ENCODE data around the gene CDH24. TPM values are rescaled to one million over a fixed set of nuclear protein-coding genes. Genes with fewer than 3 reads are reported as not detected.

Gene CDH24
- total and polyA plus RNA-seq, 2 donors (not counting 1 experiment from before 2014, with no cell fraction given) = 0.96 to 1.0 TPM

DNA sequence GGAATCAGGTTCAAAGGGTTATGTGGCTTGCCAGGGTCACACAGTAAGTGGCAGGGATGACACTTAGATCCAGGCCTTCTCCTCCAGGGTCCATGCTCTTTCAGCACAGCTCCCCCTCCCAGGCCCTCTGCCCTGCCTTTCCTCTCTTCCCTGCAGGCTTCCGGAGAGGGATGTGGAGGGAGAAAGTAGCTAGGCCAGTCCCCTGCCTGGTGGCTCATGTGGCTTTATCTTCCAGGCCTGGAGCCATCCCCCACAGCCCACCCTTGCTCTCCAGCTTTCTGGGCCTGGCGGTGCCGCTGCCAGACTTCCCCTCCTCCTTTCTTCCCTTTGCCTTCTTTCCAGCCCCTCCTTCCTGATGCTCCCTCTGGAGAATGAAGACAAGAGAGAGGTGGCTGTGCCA lies 13.6 kb downstream of the CDH24 start:
- Histone ChIP-seq H4K20me1 (ENCODE audit: control insufficient read depth, insufficient read depth, low read length, poor library complexity, severe bottlenecking) (no peaks in the 10 kb centered on the region), H3K4me1 (ENCODE audit: control insufficient read depth in 2 of 2, insufficient read depth in 2 of 2, low read length in 2 of 2) (no peaks in the 10 kb centered on the region), H3K4me3 (ENCODE audit: control extremely low read depth in 1 of 5, extremely low read depth in 1 of 5, insufficient read depth in 1 of 5, low read depth in 2 of 5, low read length in 4 of 5) (no peak overlapping the region), H2AFZ (ENCODE audit: insufficient read depth, low read depth, low read length, poor library complexity, severe bottlenecking) (no peak overlapping the region), H3K36me3 (replicated peaks in 1 of 2; ENCODE audit: control extremely low read depth in 1 of 2, control insufficient read depth in 1 of 2, extremely low read depth in 1 of 2, insufficient read depth in 2 of 2, low read length in 1 of 2) (no peaks in the 10 kb centered on the region), H3K79me2 (ENCODE audit: control insufficient read depth, insufficient read depth, low read length) (no peaks in the 10 kb centered on the region), H3K4me2 (replicated peaks; ENCODE audit: low read depth, low read length, poor library complexity, severe bottlenecking) (no peak overlapping the region), H3K27me3 (replicated peaks in 1 of 4; ENCODE audit: control extremely low read depth in 1 of 4, control insufficient read depth in 3 of 4, insufficient read depth in 4 of 4, low read length in 3 of 4) (peaks cover 0 to 4% (median 0%) of the 10 kb centered on the region in 4 experiments), H3K9me3 (ENCODE audit: control extremely low read depth in 1 of 3, control insufficient read depth in 2 of 3, insufficient read depth in 1 of 3, low read length in 2 of 3) (no peaks in the 10 kb centered on the region), H3K27ac (ENCODE audit: low read length in 2 of 2) (no peak overlapping the region), H3K9ac (ENCODE audit: low read length) (no peak overlapping the region)
- TF ChIP-seq EZH2 (IDR thresholded peaks at IDR 0.05; ENCODE audit: borderline replicate concordance, insufficient read depth, low read depth, low read length, poor library complexity, severe bottlenecking) = no peak
- TF ChIP-seq CTCF (IDR thresholded peaks at IDR 0.05) = no peak
- H3K27ac Mint-ChIP-seq = no peak overlapping the region
- H3K4me1 Mint-ChIP-seq = no peaks in the 10 kb centered on the region
- intact Hi-C loops (cut with micrococcal nuclease) = no loop called here
- CTCF ChIA-PET = no interaction called here
- DNase-seq = no peak
- POLR2A ChIA-PET = no interaction called here
- WGBS (ENCODE audit: insufficient coverage) = 100% methylated on average over 2 of the region's 3 CpGs
- no peak overlapping the region for H3K4me3 Mint-ChIP-seq
- H3K9me3 Mint-ChIP-seq (ENCODE audit: insufficient read depth) = no peaks in the 10 kb centered on the region
- H3K27me3 Mint-ChIP-seq = no peaks in the 10 kb centered on the region
- ATAC-seq (ENCODE audit: low read depth) = no peak

GRCh38 chr14:23043145-23043544 lies 14.2 kb downstream of the CDH24 start:
- H3K27me3 ChIP-seq (replicated peaks in 1 of 4; ENCODE audit: control extremely low read depth in 1 of 4, control insufficient read depth in 3 of 4, insufficient read depth in 4 of 4, low read length in 3 of 4) = peaks cover 0 to 4% (median 0%) of the 10 kb centered on the region in 4 experiments
- H3K4me1 ChIP-seq (ENCODE audit: control insufficient read depth in 2 of 2, insufficient read depth in 2 of 2, low read length in 2 of 2) = no peaks in the 10 kb centered on the region
- H2AFZ ChIP-seq (ENCODE audit: insufficient read depth, low read depth, low read length, poor library complexity, severe bottlenecking) = no peak overlapping the region
- H3K4me2 ChIP-seq (replicated peaks; ENCODE audit: low read depth, low read length, poor library complexity, severe bottlenecking) = no peak overlapping the region
- Mint-ChIP-seq H3K9me3 (ENCODE audit: insufficient read depth) (no peaks in the 10 kb centered on the region), H3K4me3 (no peak overlapping the region), H3K4me1 (no peaks in the 10 kb centered on the region), H3K27ac (no peak overlapping the region), H3K27me3 (no peaks in the 10 kb centered on the region)
- CTCF ChIA-PET = interaction anchor here (0.9 kb wide), 1 partner anchor 57 kb away, joined by 4 read pairs; no protein-coding TSS in a partner anchor
- ATAC-seq (ENCODE audit: low read depth) (no peak), DNase-seq (no peak)
- no peaks in the 10 kb centered on the region for H3K9me3 ChIP-seq (ENCODE audit: control extremely low read depth in 1 of 3, control insufficient read depth in 2 of 3, insufficient read depth in 1 of 3, low read length in 2 of 3)
- intact Hi-C loops (cut with micrococcal nuclease) = no loop called here
- TF ChIP-seq CTCF (IDR thresholded peaks at IDR 0.05) (no peak), EZH2 (IDR thresholded peaks at IDR 0.05; ENCODE audit: borderline replicate concordance, insufficient read depth, low read depth, low read length, poor library complexity, severe bottlenecking) (no peak)
- H3K9ac ChIP-seq (ENCODE audit: low read length) = no peak overlapping the region
- WGBS (ENCODE audit: insufficient coverage) = 97% methylated on average over 3 of the region's 6 CpGs
- POLR2A ChIA-PET = no interaction called here
- H3K79me2 ChIP-seq (ENCODE audit: control insufficient read depth, insufficient read depth, low read length) = no peaks in the 10 kb centered on the region
- no peak overlapping the region for H3K27ac ChIP-seq (ENCODE audit: low read length in 2 of 2)
- H3K4me3 ChIP-seq (ENCODE audit: control extremely low read depth in 1 of 5, extremely low read depth in 1 of 5, insufficient read depth in 1 of 5, low read depth in 2 of 5, low read length in 4 of 5) = no peak overlapping the region
- H3K36me3 ChIP-seq (replicated peaks in 1 of 2; ENCODE audit: control extremely low read depth in 1 of 2, control insufficient read depth in 1 of 2, extremely low read depth in 1 of 2, insufficient read depth in 2 of 2, low read length in 1 of 2) = no peaks in the 10 kb centered on the region
- H4K20me1 ChIP-seq (ENCODE audit: control insufficient read depth, insufficient read depth, low read length, poor library complexity, severe bottlenecking) = no peaks in the 10 kb centered on the region

Measured in B cell (primary cell).